Lung (tissue), 12 donors: ENCODE data around the gene RGS19. TPM values are rescaled to one million over a fixed set of nuclear protein-coding genes. Genes with fewer than 3 reads are reported as not detected.

ENCODE experiments used
- ATAC-seq: fragments of 200-7000 bp; cut with Tn5 transposase; one replicate; pipeline ENCODE4 v1.9.1; 2020; ENCODE audit warnings: moderate number of reproducible peaks; ENCODE audit not compliant: insufficient read depth, low FRiP score
- DNase-seq, 3 donors: peaks; one replicate each; pipeline ENCODE4 v3.0.0-alpha.2; 2013 to 2017
- H3K27ac ChIP-seq, 2 donors: one replicate each; pipeline ENCODE4 v1.5.1; 2013; ENCODE audit warnings: mild to moderate bottlenecking in 2 of 2, moderate library complexity in 2 of 2, control low read depth in 1 of 2, inconsistent platforms in 1 of 2, low read depth in 1 of 2, low read length in 1 of 2
- H3K27me3 ChIP-seq, 3 donors: one replicate each; pipeline ENCODE4 v1.5.1; 2013; ENCODE audit warnings: low read length in 2 of 3; ENCODE audit not compliant: control insufficient read depth in 3 of 3, insufficient read depth in 3 of 3
- H3K36me3 ChIP-seq, 4 donors: one replicate each; pipeline ENCODE4 v1.5.1; 2013; ENCODE audit warnings: low read length in 4 of 4, mild to moderate bottlenecking in 1 of 4, moderate library complexity in 1 of 4; ENCODE audit not compliant: control insufficient read depth in 4 of 4, insufficient read depth in 4 of 4
- H3K4me1 ChIP-seq, 5 donors: one replicate each; pipeline ENCODE4 v1.5.1; 2013; ENCODE audit warnings: low read length in 5 of 5, mild to moderate bottlenecking in 2 of 5, moderate library complexity in 1 of 5; ENCODE audit not compliant: control insufficient read depth in 5 of 5, insufficient read depth in 5 of 5
- H3K4me3 ChIP-seq: one replicate; pipeline ENCODE4 v1.5.1; 2013; ENCODE audit warnings: mild to moderate bottlenecking, control low read depth, moderate library complexity
- H3K9ac ChIP-seq, 2 donors: one replicate each; pipeline ENCODE4 v1.5.1; 2013; ENCODE audit warnings: low read length in 2 of 2, control low read depth in 1 of 2; ENCODE audit not compliant: insufficient read depth in 1 of 2
- H3K9me3 ChIP-seq, 4 donors: one replicate each; pipeline ENCODE4 v1.5.1; 2013; ENCODE audit warnings: low read length in 3 of 4, mild to moderate bottlenecking in 1 of 4, moderate library complexity in 1 of 4; ENCODE audit not compliant: control insufficient read depth in 4 of 4, insufficient read depth in 3 of 4
- WGBS, 2 donors: extraction: QIAGEN DNeasy Blood & Tissue Kit; methylation state at CpG; one replicate each; pipeline ENCODE4 v1.1.7; 2013; 5-methylcytosine and 5-hydroxymethylcytosine counted together
- polyA plus RNA-seq, 2 donors: library from polyadenylated mRNA; stranded (reverse); fragments of 200-250 nt; gene quantifications; one replicate each; pipeline ENCODE4 v1.2.1, GENCODE V29; 2013
- total RNA-seq, 2 donors: library from RNA; depleted of rRNA in 1 of 2; stranded (reverse); fragments of >200 nt in 1 of 2; gene quantifications; one replicate each; pipeline ENCODE4 v1.2.1, GENCODE V29; 2014 to 2021
- TF ChIP-seq, protein P1 (sequence below): IDR thresholded peaks from 2 replicates; pipeline ENCODE4 v1.5.1; 2012; ENCODE audit warnings: mild to moderate bottlenecking; ENCODE audit errors: control extremely low read depth, extremely low read depth
- donor health status: control.
- donor health status: control.
- donor health status: Bipolar disorder and iron deficiency.
- donor health status: healthy.
- donor health status: DM: yes; HTN: yes; CAD: no.

Gene RGS19
- total and polyA plus RNA-seq, 4 donors: 15.1 to 99.0 (median 35.1) TPM

DNA sequence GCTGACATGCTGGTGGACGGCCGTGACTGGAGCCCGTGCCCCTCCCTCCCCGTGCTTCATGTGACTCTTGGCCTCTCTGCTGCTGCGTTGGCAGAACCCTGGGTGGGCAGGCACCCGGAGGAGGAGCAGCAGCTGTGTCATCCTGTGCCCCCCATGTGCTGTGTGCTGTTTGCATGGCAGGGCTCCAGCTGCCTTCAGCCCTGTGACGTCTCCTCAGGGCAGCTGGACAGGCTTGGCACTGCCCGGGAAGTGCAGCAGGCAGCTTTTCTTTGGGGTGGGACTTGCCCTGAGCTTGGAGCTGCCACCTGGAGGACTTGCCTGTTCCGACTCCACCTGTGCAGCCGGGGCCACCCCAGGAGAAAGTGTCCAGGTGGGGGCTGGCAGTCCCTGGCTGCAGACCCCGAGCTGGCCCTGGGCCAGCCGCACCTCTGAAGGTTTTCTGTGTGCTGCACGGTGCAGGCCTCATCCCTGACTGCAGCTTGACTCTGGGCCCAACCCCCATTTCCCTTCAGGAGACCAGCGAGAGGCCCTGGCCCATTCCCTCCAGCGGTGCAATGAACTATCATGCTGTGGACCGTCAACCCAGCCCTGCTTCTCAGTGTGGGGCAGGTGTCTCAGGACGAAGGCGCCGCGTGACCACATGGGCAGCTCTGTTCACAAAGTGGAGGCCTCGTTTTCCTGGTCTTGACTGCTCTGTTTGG lies 19.9 kb upstream of the RGS19 start:
- TF ChIP-seq, protein P1, sequence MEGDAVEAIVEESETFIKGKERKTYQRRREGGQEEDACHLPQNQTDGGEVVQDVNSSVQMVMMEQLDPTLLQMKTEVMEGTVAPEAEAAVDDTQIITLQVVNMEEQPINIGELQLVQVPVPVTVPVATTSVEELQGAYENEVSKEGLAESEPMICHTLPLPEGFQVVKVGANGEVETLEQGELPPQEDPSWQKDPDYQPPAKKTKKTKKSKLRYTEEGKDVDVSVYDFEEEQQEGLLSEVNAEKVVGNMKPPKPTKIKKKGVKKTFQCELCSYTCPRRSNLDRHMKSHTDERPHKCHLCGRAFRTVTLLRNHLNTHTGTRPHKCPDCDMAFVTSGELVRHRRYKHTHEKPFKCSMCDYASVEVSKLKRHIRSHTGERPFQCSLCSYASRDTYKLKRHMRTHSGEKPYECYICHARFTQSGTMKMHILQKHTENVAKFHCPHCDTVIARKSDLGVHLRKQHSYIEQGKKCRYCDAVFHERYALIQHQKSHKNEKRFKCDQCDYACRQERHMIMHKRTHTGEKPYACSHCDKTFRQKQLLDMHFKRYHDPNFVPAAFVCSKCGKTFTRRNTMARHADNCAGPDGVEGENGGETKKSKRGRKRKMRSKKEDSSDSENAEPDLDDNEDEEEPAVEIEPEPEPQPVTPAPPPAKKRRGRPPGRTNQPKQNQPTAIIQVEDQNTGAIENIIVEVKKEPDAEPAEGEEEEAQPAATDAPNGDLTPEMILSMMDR: no peak
- H3K27me3 ChIP-seq: peaks cover 5 to 17% (median 6%) of the 10 kb centered on the region in 3 donors
- 88 to 93% methylated on average over 21 of the region's 21 CpGs for WGBS, 2 donors
- no peak overlapping the region for H3K4me3 ChIP-seq
- DNase-seq: no peak
- no peaks in the 10 kb centered on the region for H3K4me1 ChIP-seq
- no peak overlapping the region for H3K9ac ChIP-seq
- H3K36me3 ChIP-seq: no peaks in the 10 kb centered on the region
- ATAC-seq: no peak
- no peak overlapping the region for H3K27ac ChIP-seq
- no peaks in the 10 kb centered on the region for H3K9me3 ChIP-seq

DNA sequence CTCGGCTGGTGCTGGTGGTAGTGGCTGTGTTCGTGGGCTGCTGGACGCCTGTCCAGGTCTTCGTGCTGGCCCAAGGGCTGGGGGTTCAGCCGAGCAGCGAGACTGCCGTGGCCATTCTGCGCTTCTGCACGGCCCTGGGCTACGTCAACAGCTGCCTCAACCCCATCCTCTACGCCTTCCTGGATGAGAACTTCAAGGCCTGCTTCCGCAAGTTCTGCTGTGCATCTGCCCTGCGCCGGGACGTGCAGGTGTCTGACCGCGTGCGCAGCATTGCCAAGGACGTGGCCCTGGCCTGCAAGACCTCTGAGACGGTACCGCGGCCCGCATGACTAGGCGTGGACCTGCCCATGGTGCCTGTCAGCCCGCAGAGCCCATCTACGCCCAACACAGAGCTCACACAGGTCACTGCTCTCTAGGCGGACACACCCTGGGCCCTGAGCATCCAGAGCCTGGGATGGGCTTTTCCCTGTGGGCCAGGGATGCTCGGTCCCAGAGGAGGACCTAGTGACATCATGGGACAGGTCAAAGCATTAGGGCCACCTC lies 19.2 kb upstream of the RGS19 start:
- ATAC-seq (no peak), DNase-seq (no peak)
- no peak overlapping the region for H3K9ac ChIP-seq
- peaks cover 0 to 17% (median 6%) of the 10 kb centered on the region in 3 donors for H3K27me3 ChIP-seq
- no peaks in the 10 kb centered on the region for H3K36me3 ChIP-seq
- no peak overlapping the region for H3K27ac ChIP-seq
- TF ChIP-seq, protein P1: no peak
- H3K4me1 ChIP-seq: no peaks in the 10 kb centered on the region
- no peaks in the 10 kb centered on the region for H3K9me3 ChIP-seq
- no peak overlapping the region for H3K4me3 ChIP-seq
- WGBS, 2 donors: 96 to 97% methylated on average over 27 to 28 of the region's 28 CpGs

DNA sequence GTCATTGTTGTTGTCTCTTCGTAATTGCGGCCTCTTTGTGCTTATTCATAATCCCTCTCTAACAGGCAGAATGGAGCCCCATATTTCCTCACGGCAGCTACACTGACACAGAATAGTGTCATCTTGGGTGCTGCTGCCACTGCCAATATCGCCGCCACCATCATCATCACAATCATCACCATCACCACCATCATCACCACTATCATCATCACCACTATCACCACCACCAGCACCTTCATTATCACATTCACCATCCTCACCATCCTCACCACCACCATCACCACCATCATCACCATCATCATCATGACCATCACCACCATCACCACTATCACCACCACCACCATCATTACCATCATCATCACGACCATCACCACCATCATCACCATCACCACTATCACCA lies 17.2 kb upstream of the RGS19 start:
- ATAC-seq (no peak), DNase-seq (no peak)
- no peak overlapping the region for H3K9ac ChIP-seq
- peaks cover 0 to 16% (median 5%) of the 10 kb centered on the region in 3 donors for H3K27me3 ChIP-seq
- TF ChIP-seq, protein P1: no peak
- no peaks in the 10 kb centered on the region for H3K4me1 ChIP-seq
- 77 to 80% methylated on average over 6 of the region's 6 CpGs for WGBS, 2 donors
- H3K36me3 ChIP-seq: no peaks in the 10 kb centered on the region
- no peak overlapping the region for H3K27ac ChIP-seq
- H3K4me3 ChIP-seq: no peak overlapping the region
- no peaks in the 10 kb centered on the region for H3K9me3 ChIP-seq
